ENCODE results near the gene DOK6.

The DOK6 gene

DNA sequence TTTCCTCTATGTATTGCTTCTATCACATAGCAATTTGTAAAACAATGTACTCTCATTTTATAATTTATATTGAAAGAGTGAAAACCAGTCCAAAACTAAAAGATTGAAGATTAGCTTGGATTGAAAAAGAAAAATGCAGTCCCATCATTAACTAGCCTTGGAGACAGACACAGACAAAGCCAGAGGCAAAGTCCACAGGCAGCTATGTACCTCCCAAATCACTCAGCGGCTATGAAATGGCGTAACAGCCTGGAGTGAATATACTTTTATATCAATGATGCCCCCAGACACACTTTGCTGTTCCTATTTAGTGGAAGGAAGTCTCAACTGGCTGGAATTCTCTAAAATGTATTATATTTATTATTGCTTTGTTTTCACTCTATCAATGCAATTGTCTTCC, 33.6 kb upstream of the DOK6 start:
- no peak for DNase-seq (ENCODE audit: low read depth)
- TF ChIP-seq, protein P1, sequence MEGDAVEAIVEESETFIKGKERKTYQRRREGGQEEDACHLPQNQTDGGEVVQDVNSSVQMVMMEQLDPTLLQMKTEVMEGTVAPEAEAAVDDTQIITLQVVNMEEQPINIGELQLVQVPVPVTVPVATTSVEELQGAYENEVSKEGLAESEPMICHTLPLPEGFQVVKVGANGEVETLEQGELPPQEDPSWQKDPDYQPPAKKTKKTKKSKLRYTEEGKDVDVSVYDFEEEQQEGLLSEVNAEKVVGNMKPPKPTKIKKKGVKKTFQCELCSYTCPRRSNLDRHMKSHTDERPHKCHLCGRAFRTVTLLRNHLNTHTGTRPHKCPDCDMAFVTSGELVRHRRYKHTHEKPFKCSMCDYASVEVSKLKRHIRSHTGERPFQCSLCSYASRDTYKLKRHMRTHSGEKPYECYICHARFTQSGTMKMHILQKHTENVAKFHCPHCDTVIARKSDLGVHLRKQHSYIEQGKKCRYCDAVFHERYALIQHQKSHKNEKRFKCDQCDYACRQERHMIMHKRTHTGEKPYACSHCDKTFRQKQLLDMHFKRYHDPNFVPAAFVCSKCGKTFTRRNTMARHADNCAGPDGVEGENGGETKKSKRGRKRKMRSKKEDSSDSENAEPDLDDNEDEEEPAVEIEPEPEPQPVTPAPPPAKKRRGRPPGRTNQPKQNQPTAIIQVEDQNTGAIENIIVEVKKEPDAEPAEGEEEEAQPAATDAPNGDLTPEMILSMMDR (IDR thresholded peaks at IDR 0.05; ENCODE audit: control insufficient read depth, insufficient read depth, low read depth, low read length, missing control alignments), result no peak
- no peak overlapping the region for H3K4me3 ChIP-seq (ENCODE audit: control insufficient read depth, low read depth, low read length)

DNA sequence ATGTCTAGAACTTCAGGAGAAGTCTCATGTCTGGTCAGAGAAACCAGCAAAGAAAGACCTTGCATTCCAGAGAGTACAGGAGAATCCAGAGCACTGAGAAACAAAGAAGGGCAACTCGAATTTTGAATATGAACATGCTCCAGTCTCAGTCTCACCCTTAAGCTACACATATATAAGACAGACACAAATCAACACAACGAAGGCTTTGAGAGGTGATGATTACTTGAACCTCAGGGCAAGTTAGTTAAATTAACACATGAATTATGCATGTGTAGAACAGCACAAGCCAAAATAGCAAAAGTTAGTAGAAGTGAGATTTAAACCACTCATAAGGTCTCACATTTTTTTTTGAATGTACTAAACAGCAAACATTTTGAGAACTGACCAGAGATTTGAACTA, 29.0 kb upstream of the DOK6 start:
- DNase-seq (ENCODE audit: low read depth), result no peak

DNA sequence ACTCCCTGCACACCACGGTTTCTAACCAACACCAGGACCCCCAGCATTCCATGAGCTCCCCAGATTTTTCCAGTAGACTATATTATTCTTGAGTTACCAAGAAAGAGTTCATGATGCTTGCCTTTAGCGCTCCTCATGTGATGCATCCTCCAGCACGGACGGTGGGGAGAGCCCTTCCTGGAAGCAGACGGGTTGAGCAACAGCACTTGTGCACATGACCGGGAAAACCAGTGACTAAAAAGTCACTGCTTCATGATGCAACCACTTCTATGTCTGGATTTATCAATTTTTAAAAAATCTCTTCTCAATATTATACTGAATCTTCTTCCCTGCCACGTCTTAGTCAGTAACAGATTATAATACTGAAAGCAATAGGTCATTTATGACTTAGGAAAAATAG, 20.4 kb upstream of the DOK6 start:
- no peak overlapping the region for H3K4me3 ChIP-seq (ENCODE audit: control insufficient read depth, low read depth, low read length)
- TF ChIP-seq, protein P1 (IDR thresholded peaks at IDR 0.05; ENCODE audit: control insufficient read depth, insufficient read depth, low read depth, low read length, missing control alignments), result no peak
- DNase-seq (ENCODE audit: low read depth), result no peak

More for the DNA sequence above, 29.0 kb upstream of the DOK6 start:
- TF ChIP-seq, protein P1 (IDR thresholded peaks at IDR 0.05; ENCODE audit: control insufficient read depth, insufficient read depth, low read depth, low read length, missing control alignments), result no peak
- H3K4me3 ChIP-seq (ENCODE audit: control insufficient read depth, low read depth, low read length), result no peak overlapping the region

DNA sequence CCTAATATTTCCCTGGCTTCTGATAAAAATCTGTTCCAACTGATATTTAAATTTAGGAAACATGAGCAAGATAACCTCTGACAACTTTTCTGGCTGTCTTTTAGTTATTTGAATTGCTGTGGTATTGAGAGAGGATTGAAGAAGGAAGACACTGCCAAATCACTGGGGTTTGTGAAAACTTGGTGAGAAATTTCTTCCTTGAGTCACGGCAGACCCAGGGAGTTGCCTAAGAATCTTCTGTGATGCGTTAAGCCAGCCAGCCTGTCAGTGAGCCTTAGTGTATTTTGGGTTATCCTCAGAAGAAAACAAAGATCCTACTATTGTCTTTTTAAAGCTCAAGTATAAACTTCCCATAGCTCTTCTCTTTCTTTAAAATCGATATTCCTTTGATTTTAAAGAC, 17.5 kb upstream of the DOK6 start:
- no peak for DNase-seq (ENCODE audit: low read depth)
- H3K4me3 ChIP-seq (ENCODE audit: control insufficient read depth, low read depth, low read length), result no peak overlapping the region
- TF ChIP-seq, protein P1 (IDR thresholded peaks at IDR 0.05; ENCODE audit: control insufficient read depth, insufficient read depth, low read depth, low read length, missing control alignments), result no peak

DNA sequence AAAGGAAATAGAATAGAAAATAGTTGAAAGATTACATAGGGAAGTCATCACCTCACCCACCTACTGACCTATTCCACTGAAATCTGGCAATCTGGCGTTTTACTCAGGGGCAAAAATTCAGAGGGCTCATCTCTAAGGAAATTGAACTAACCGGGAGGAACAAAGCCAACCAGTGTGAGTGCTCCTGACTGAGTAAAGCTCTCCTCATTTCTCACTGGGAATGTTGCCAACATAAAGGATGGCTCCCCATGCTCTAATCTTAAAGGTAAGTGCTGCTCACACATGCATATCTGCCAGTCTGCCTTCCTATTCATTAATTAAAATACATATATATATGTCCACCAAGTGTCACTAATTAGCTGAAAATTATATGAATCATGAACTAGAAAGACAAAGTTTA, 13.5 kb upstream of the DOK6 start:
- TF ChIP-seq, protein P1 (IDR thresholded peaks at IDR 0.05; ENCODE audit: control insufficient read depth, insufficient read depth, low read depth, low read length, missing control alignments), result no peak
- DNase-seq (ENCODE audit: low read depth), result no peak
- no peak overlapping the region for H3K4me3 ChIP-seq (ENCODE audit: control insufficient read depth, low read depth, low read length)

DNA sequence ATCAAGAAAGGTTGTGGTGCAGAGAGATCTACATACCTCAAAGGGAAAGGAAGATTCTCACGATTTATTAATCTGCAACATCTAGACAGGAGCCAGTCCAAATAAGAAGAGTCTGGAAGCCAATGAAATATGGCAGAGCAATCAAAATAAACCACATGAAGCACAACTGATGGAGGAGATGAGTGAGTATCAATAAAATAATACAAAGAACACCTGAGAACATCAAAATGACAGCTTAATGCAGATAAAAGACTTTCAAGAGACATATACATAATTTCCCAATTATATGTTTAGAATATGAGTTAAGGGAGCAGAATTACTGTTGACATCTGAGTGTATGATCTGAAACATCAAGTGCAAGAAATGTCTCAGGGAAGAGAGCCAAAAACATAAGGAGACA, 12.5 kb upstream of the DOK6 start:
- no peak overlapping the region for H3K4me3 ChIP-seq (ENCODE audit: control insufficient read depth, low read depth, low read length)
- DNase-seq (ENCODE audit: low read depth), result no peak
- TF ChIP-seq, protein P1 (IDR thresholded peaks at IDR 0.05; ENCODE audit: control insufficient read depth, insufficient read depth, low read depth, low read length, missing control alignments), result no peak

DNA sequence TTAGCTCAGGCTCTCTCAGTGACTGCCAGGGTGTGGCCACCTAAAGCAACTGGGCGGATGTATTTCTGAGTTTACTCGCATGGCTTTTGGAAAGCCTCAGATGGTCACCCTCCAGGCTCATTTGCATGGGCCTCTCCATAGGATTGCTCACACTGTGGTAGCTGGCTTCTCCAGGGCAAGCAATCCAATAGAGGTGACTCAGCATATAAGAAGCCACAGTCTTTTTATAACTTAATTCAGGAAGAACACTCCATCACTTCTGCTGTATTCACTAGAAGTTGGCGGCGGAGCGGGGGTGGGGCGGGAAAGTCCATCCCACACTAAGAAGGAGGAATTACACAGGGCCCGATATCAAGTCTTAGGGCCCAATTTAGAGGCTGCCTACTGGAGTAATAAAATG, 3.6 kb upstream of the DOK6 start:
- H3K4me3 ChIP-seq (ENCODE audit: control insufficient read depth, low read depth, low read length), result no peak overlapping the region
- no peak for DNase-seq (ENCODE audit: low read depth)
- TF ChIP-seq, protein P1 (IDR thresholded peaks at IDR 0.05; ENCODE audit: control insufficient read depth, insufficient read depth, low read depth, low read length, missing control alignments), result no peak

All from AG09309 (cell line).